Fibroblast of mammary gland (primary cell): Measurements from ENCODE around the gene CDH15.

ENCODE experiments used
- DNase-seq: peaks from one replicate; pipeline ENCODE4 v3.0.0-alpha.2; 2010; ENCODE audit warnings: low read depth
- H3K4me3 ChIP-seq: 2 replicates; pipeline ENCODE4 v1.5.1; 2011; ENCODE audit warnings: low read depth, mild to moderate bottlenecking, low read length, moderate library complexity; ENCODE audit not compliant: control insufficient read depth
- TF ChIP-seq, protein P1 (sequence below): conservative IDR thresholded peaks from 2 replicates; pipeline ENCODE4 v1.5.1; 2011; ENCODE audit warnings: low read depth, low read length, inconsistent platforms; ENCODE audit not compliant: control insufficient read depth, insufficient read depth

CDH15 gene

DNA sequence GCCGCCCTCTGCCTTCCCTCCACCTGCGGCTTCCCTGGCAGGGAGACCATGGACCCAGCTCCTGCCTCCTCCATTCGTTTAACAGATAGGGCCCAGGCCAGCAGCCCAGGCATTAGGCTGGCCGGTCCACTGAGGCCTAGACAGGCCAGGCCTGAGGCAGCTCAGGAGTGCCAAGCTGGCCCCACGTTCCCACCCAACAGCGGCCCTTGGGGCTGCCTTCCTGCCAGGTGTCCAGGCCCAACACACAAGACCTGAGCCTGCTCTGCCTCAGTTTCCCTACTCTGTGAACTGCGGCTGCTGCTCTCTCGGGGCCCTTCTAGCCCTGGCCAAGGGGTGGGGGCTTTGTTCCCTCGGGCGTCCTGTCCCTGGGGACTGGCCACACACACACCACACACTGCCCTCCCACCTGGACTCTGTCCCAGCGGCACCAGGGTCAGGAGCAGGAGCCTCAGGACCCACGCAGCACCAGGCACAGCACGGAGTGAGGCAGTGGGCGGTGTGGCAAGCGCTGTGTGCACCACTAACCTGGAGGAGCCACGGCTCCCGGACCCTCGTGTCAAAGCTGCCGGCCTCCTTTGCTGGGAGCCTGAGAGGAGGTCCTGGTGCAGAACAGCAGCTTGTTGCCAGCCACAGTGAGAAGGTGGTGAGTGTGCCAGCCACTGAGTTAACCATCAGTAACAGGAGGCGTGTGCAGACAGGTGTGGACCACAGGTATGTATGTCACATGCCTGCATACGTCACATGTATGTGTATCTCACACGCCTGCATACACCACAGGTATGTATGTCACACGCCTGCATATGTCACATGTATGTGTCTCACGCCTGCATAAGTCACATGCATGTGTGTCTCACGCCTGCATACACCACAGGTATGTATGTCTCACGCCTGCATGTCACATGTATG lies 14.6 kb upstream of the CDH15 start:
- no peak for DNase-seq
- no peak overlapping the region for H3K4me3 ChIP-seq

GRCh38 chr16:89157778-89158177 lies 13.8 kb upstream of the CDH15 start:
- H3K4me3 ChIP-seq, result no peak overlapping the region
- TF ChIP-seq, protein P1, sequence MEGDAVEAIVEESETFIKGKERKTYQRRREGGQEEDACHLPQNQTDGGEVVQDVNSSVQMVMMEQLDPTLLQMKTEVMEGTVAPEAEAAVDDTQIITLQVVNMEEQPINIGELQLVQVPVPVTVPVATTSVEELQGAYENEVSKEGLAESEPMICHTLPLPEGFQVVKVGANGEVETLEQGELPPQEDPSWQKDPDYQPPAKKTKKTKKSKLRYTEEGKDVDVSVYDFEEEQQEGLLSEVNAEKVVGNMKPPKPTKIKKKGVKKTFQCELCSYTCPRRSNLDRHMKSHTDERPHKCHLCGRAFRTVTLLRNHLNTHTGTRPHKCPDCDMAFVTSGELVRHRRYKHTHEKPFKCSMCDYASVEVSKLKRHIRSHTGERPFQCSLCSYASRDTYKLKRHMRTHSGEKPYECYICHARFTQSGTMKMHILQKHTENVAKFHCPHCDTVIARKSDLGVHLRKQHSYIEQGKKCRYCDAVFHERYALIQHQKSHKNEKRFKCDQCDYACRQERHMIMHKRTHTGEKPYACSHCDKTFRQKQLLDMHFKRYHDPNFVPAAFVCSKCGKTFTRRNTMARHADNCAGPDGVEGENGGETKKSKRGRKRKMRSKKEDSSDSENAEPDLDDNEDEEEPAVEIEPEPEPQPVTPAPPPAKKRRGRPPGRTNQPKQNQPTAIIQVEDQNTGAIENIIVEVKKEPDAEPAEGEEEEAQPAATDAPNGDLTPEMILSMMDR, result no peak
- DNase-seq, result no peak

More for the DNA sequence above, 14.6 kb upstream of the CDH15 start:
- TF ChIP-seq, protein P1, result no peak

DNA sequence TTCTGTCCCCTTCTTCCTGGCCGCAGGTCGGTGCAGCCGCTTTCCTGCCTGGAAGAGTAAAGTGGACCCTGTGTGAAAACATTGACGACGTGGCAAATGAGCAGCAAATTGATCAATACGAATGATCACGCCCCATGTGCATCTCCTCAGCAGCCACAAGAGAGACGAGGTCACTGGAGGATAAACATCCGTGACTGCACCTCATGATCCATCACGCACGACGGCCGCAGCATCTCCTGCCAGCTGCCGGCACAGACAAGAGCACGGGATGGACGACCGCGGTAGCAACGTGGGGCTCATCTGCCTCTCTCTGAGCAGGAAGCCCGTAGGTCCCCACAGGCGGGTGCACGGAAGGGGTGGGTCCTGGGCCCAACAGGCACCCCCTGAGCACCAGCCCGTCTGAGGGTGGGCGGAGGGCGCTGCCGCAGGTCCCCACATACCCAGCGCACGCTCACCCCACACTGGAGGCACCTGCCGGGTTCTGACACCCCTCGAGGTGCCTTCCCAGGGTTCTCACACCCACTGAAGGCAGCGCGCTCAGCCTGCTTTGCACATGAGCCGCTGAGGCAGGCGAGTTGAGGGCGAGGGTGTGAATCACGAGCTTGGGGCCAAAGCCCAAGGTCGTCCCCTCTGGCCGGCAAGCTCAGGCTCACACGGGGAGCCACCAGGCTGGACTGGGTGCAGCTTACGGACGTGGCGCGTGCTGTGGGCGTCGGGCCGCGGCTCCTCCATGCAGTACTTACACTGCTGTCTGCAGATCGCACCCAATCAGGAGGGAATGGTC lies 12.3 kb upstream of the CDH15 start:
- TF ChIP-seq, protein P1, result no peak
- no peak for DNase-seq
- no peak overlapping the region for H3K4me3 ChIP-seq

- TF ChIP-seq, protein P1, result no peak
- no peak for DNase-seq
- H3K4me3 ChIP-seq, result no peak overlapping the region
These were observed 11.6 kb upstream of the CDH15 start for GRCh38 chr16:89159850-89160354.

GRCh38 chr16:89160977-89161701 lies 10.4 kb upstream of the CDH15 start:
- DNase-seq, result no peak
- TF ChIP-seq, protein P1, result no peak
- H3K4me3 ChIP-seq, result no peak overlapping the region
